ENCODE measurements around the gene YIPF3.

- TF ChIP-seq CTCF (IDR thresholded peaks at IDR 0.05) (no peak), EP300 (IDR thresholded peaks at IDR 0.05; ENCODE audit: low read depth) (no peak)
These were observed at the start of gene YIPF3, which contains the start of gene POLR1C for GRCh38 chr6:43516697-43517504.
